Urinary bladder (tissue), 4 donors: ENCODE data around the gene PGA5. TPM values are rescaled to one million over a fixed set of nuclear protein-coding genes. Genes with fewer than 3 reads are reported as not detected.
"Not testable (repeated sequence)": the region's sequence is repeated elsewhere in the genome, so short reads cannot be mapped to it uniquely, and the experiment has no call there.

Experiments
- DNase-seq: peaks from one replicate; pipeline ENCODE4 v3.0.0-alpha.2; 2015; ENCODE audit errors: extremely low spot score
- H3K27ac ChIP-seq: one replicate; pipeline ENCODE4 v1.5.1; 2013; ENCODE audit warnings: low read depth, mild to moderate bottlenecking, moderate library complexity
- H3K36me3 ChIP-seq: one replicate; pipeline ENCODE4 v1.6.1; 2013; ENCODE audit warnings: mild to moderate bottlenecking, moderate library complexity; ENCODE audit not compliant: insufficient read depth
- H3K4me1 ChIP-seq: one replicate; pipeline ENCODE4 v1.6.1; 2013; ENCODE audit warnings: mild to moderate bottlenecking, moderate library complexity; ENCODE audit not compliant: insufficient read depth
- H3K4me3 ChIP-seq: one replicate; pipeline ENCODE4 v1.5.1; 2013; ENCODE audit warnings: low read depth, low read length
- WGBS: extraction: QIAGEN DNeasy Blood & Tissue Kit; methylation state at CpG from one replicate; pipeline ENCODE4 v1.1.7; 2013; 5-methylcytosine and 5-hydroxymethylcytosine counted together
- polyA plus RNA-seq: library from polyadenylated mRNA; stranded (reverse); fragments of 200-250 nt; gene quantifications from one replicate; pipeline ENCODE4 v1.2.3, GENCODE V29; 2013
- total RNA-seq: library from RNA; depleted of rRNA; stranded (reverse); fragments of >200 nt; gene quantifications from one replicate; pipeline ENCODE4 v1.2.3, GENCODE V29; 2014
- donor health status: healthy with polysubstance abuse.
- donor health status: healthy.

Gene PGA5
- total and polyA plus RNA-seq, 2 donors = 0.38 to 0.69 TPM

- DNase-seq, H3K4me3 ChIP-seq, H3K27ac ChIP-seq, H3K4me1 ChIP-seq, H3K36me3 ChIP-seq: not testable (repeated sequence)
- WGBS = 70% methylated on average over 7 of the region's 10 CpGs
Measured at GRCh38 chr11:61211327-61211952, 29.5 kb upstream of the PGA5 start.

- H3K36me3 ChIP-seq, DNase-seq, H3K4me1 ChIP-seq, H3K27ac ChIP-seq, H3K4me3 ChIP-seq: not testable (repeated sequence)
- WGBS = no CpG with 5 or more reads among the region's 15 CpGs
Measured at GRCh38 chr11:61212202-61212601, 28.8 kb upstream of the PGA5 start.

GRCh38 chr11:61213711-61214324 is 27.2 kb upstream of the PGA5 start:
- H3K27ac ChIP-seq, DNase-seq, H3K4me3 ChIP-seq, H3K4me1 ChIP-seq, H3K36me3 ChIP-seq: not testable (repeated sequence)
- WGBS = no CpG with 5 or more reads among the region's 3 CpGs

- not testable (repeated sequence) for H3K4me3 ChIP-seq, H3K4me1 ChIP-seq, H3K27ac ChIP-seq, H3K36me3 ChIP-seq, DNase-seq
- no CpG with 5 or more reads among the region's 4 CpGs for WGBS
Measured at GRCh38 chr11:61218306-61218705, 22.7 kb upstream of the PGA5 start.

GRCh38 chr11:61219016-61219415 is 22.0 kb upstream of the PGA5 start:
- not testable (repeated sequence) for H3K27ac ChIP-seq, H3K4me3 ChIP-seq, H3K36me3 ChIP-seq, DNase-seq, H3K4me1 ChIP-seq
- 90% methylated on average over 5 of the region's 5 CpGs for WGBS

- DNase-seq, H3K4me1 ChIP-seq, H3K36me3 ChIP-seq, H3K4me3 ChIP-seq, H3K27ac ChIP-seq: not testable (repeated sequence)
- no CpG with 5 or more reads among the region's 8 CpGs for WGBS
Measured at GRCh38 chr11:61222047-61222446, 18.9 kb upstream of the PGA5 start, which contains the start of gene PGA4. PGA4 (plus strand) TSS chr11:61222347; CDS start chr11:61222401, 54 bp downstream.

- not testable (repeated sequence) for H3K36me3 ChIP-seq, DNase-seq, H3K27ac ChIP-seq, H3K4me3 ChIP-seq, H3K4me1 ChIP-seq
- no CpG with 5 or more reads among the region's 5 CpGs for WGBS
Measured at GRCh38 chr11:61222692-61223091, 18.3 kb upstream of the PGA5 start.

GRCh38 chr11:61226457-61227137 is 14.4 kb upstream of the PGA5 start:
- no CpG with 5 or more reads among the region's 10 CpGs for WGBS
- H3K4me1 ChIP-seq, H3K4me3 ChIP-seq, DNase-seq, H3K36me3 ChIP-seq, H3K27ac ChIP-seq: not testable (repeated sequence)

GRCh38 chr11:61229458-61229857 is 11.5 kb upstream of the PGA5 start:
- H3K36me3 ChIP-seq, H3K4me1 ChIP-seq, H3K27ac ChIP-seq, DNase-seq, H3K4me3 ChIP-seq: not testable (repeated sequence)
- no CpG with 5 or more reads among the region's 6 CpGs for WGBS

- H3K27ac ChIP-seq, H3K36me3 ChIP-seq, H3K4me3 ChIP-seq, H3K4me1 ChIP-seq, DNase-seq: not testable (repeated sequence)
- no CpG with 5 or more reads among the region's 15 CpGs for WGBS
Measured at GRCh38 chr11:61231033-61231432, 9.9 kb upstream of the PGA5 start.

- H3K36me3 ChIP-seq = not testable (repeated sequence)
Measured at GRCh38 chr11:61231585-61231984, 9.4 kb upstream of the PGA5 start.

GRCh38 chr11:61232548-61233145 is 8.3 kb upstream of the PGA5 start:
- not testable (repeated sequence) for H3K27ac ChIP-seq, DNase-seq, H3K36me3 ChIP-seq, H3K4me1 ChIP-seq, H3K4me3 ChIP-seq
- no CpG with 5 or more reads among the region's 3 CpGs for WGBS

More at GRCh38 chr11:61231585-61231984, 9.4 kb upstream of the PGA5 start:
- H3K4me1 ChIP-seq, H3K27ac ChIP-seq, H3K4me3 ChIP-seq, DNase-seq: not testable (repeated sequence)
- 50% methylated on average over 1 of the region's 5 CpGs for WGBS

- not testable (repeated sequence) for H3K27ac ChIP-seq, H3K36me3 ChIP-seq, H3K4me1 ChIP-seq, DNase-seq, H3K4me3 ChIP-seq
- WGBS = no CpG with 5 or more reads among the region's 4 CpGs
Measured at GRCh38 chr11:61237130-61237529, 3.8 kb upstream of the PGA5 start.

- H3K27ac ChIP-seq, H3K4me1 ChIP-seq, H3K36me3 ChIP-seq, H3K4me3 ChIP-seq, DNase-seq: not testable (repeated sequence)
- WGBS = 40% methylated on average over 8 of the region's 8 CpGs
Measured at GRCh38 chr11:61240288-61240687, 687 bp upstream of the PGA5 start.
